ENCODE measurements around the gene ASAH2B. TPM values are rescaled to one million over a fixed set of nuclear protein-coding genes. Genes with fewer than 3 reads are reported as not detected.
"Not testable (repeated sequence)": the region's sequence is repeated elsewhere in the genome, so short reads cannot be mapped to it uniquely, and the experiment has no call there.

Gene ASAH2B
- total and polyA plus RNA-seq, 7 experiments from 2014 or later: 1.7 to 3.9 (median 2.3) TPM

DNA sequence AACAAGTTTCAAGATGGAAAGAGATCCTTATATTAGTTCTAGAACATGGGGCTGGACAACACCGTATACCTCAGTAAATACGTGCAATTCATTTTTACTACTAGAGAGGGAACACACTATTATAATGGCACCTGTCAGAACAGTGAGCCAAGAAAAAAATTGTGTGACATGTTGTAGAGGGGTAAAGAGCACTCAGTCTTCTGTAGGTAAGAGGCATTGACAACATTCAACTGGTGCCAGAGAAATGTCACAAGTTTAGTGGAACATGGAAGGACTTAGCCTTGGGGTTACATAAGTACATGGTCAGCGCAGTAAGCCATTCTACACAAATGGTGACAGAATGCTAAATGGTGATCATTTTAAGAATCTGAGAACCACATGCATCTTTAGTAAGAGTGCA lies 32.3 kb downstream of the ASAH2B start:
- H3K4me1 Mint-ChIP-seq; ATAC-seq; H3K27ac Mint-ChIP-seq; H3K9me3 Mint-ChIP-seq; H3K27me3 Mint-ChIP-seq; H3K36me3 Mint-ChIP-seq; H3K9me3 ChIP-seq (ENCODE audit: control insufficient read depth in 2 of 3, low read length in 3 of 3); H3K4me3 Mint-ChIP-seq; POLR2A ChIA-PET; DNase-seq; H3K27ac ChIP-seq (ENCODE audit: low read depth, low read length); H3K4me3 ChIP-seq (ENCODE audit: low read length); CTCF ChIA-PET; H3K27me3 ChIP-seq (ENCODE audit: control insufficient read depth in 2 of 2, insufficient read depth in 2 of 2, low read length in 2 of 2); H3K36me3 ChIP-seq (ENCODE audit: control insufficient read depth in 2 of 3, insufficient read depth in 3 of 3, low read length in 3 of 3); intact Hi-C loops (cut with micrococcal nuclease); H3K4me1 ChIP-seq (ENCODE audit: control insufficient read depth in 2 of 2, insufficient read depth in 2 of 2, low read length in 2 of 2): not testable (repeated sequence)

GRCh38 chr10:50774868-50775267 lies 35.1 kb downstream of the ASAH2B start:
- H3K4me1 ChIP-seq (ENCODE audit: control insufficient read depth in 2 of 2, insufficient read depth in 2 of 2, low read length in 2 of 2); H3K9me3 ChIP-seq (ENCODE audit: control insufficient read depth in 2 of 3, low read length in 3 of 3); intact Hi-C loops (cut with micrococcal nuclease); H3K36me3 Mint-ChIP-seq; H3K36me3 ChIP-seq (ENCODE audit: control insufficient read depth in 2 of 3, insufficient read depth in 3 of 3, low read length in 3 of 3); POLR2A ChIA-PET; H3K4me3 ChIP-seq (ENCODE audit: low read length); H3K9me3 Mint-ChIP-seq; CTCF ChIA-PET; H3K4me1 Mint-ChIP-seq; H3K27ac Mint-ChIP-seq; H3K27me3 Mint-ChIP-seq; H3K4me3 Mint-ChIP-seq; DNase-seq; ATAC-seq; H3K27ac ChIP-seq (ENCODE audit: low read depth, low read length); H3K27me3 ChIP-seq (ENCODE audit: control insufficient read depth in 2 of 2, insufficient read depth in 2 of 2, low read length in 2 of 2): not testable (repeated sequence)

DNA sequence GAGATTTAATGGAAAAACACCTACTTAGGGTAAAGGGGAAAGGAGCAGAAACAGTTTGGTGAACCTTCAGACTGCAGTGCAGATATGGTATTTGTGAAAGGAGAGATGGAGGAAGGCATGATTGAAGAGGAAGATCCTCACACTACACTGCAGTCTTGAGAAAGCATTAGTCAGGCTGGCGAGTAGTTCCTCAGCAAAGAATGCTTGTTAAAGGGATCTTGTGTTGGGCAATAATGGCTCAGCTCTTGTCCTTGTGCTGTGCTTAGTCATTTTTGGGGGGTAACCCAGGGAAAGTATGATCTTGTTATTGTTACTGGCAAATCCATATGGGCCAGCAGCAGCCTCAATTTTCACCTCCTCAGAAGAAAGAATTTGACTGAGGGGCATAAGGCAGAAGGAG lies 40.3 kb downstream of the ASAH2B start:
- H3K4me3 Mint-ChIP-seq, CTCF ChIA-PET: not testable (repeated sequence)

GRCh38 chr10:50782017-50782416 lies 42.3 kb downstream of the ASAH2B start:
- DNase-seq; H3K36me3 Mint-ChIP-seq; H3K36me3 ChIP-seq (ENCODE audit: control insufficient read depth in 2 of 3, insufficient read depth in 3 of 3, low read length in 3 of 3); H3K4me1 Mint-ChIP-seq; CTCF ChIA-PET; H3K4me1 ChIP-seq (ENCODE audit: control insufficient read depth in 2 of 2, insufficient read depth in 2 of 2, low read length in 2 of 2); H3K27ac ChIP-seq (ENCODE audit: low read depth, low read length); H3K27me3 ChIP-seq (ENCODE audit: control insufficient read depth in 2 of 2, insufficient read depth in 2 of 2, low read length in 2 of 2); H3K9me3 ChIP-seq (ENCODE audit: control insufficient read depth in 2 of 3, low read length in 3 of 3); H3K27ac Mint-ChIP-seq; POLR2A ChIA-PET; intact Hi-C loops (cut with micrococcal nuclease); H3K4me3 ChIP-seq (ENCODE audit: low read length); H3K4me3 Mint-ChIP-seq; ATAC-seq; H3K27me3 Mint-ChIP-seq: not testable (repeated sequence)
- peaks cover 0 to 11% (median 4%) of the 10 kb centered on the region in 11 donors for H3K9me3 Mint-ChIP-seq

More for the DNA sequence above, 40.3 kb downstream of the ASAH2B start:
- H3K36me3 ChIP-seq (ENCODE audit: control insufficient read depth in 2 of 3, insufficient read depth in 3 of 3, low read length in 3 of 3); H3K4me3 ChIP-seq (ENCODE audit: low read length); DNase-seq; POLR2A ChIA-PET; H3K36me3 Mint-ChIP-seq; intact Hi-C loops (cut with micrococcal nuclease); H3K9me3 Mint-ChIP-seq; H3K27ac Mint-ChIP-seq; H3K9me3 ChIP-seq (ENCODE audit: control insufficient read depth in 2 of 3, low read length in 3 of 3); ATAC-seq; H3K27me3 ChIP-seq (ENCODE audit: control insufficient read depth in 2 of 2, insufficient read depth in 2 of 2, low read length in 2 of 2); H3K27ac ChIP-seq (ENCODE audit: low read depth, low read length); H3K4me1 Mint-ChIP-seq; H3K4me1 ChIP-seq (ENCODE audit: control insufficient read depth in 2 of 2, insufficient read depth in 2 of 2, low read length in 2 of 2); H3K27me3 Mint-ChIP-seq: not testable (repeated sequence)

- CTCF ChIA-PET; H3K9me3 ChIP-seq (ENCODE audit: control insufficient read depth in 2 of 3, low read length in 3 of 3); H3K36me3 Mint-ChIP-seq; H3K4me1 Mint-ChIP-seq; H3K4me3 Mint-ChIP-seq; ATAC-seq; H3K27ac Mint-ChIP-seq; H3K36me3 ChIP-seq (ENCODE audit: control insufficient read depth in 2 of 3, insufficient read depth in 3 of 3, low read length in 3 of 3); H3K27me3 ChIP-seq (ENCODE audit: control insufficient read depth in 2 of 2, insufficient read depth in 2 of 2, low read length in 2 of 2); H3K27ac ChIP-seq (ENCODE audit: low read depth, low read length); DNase-seq; H3K4me3 ChIP-seq (ENCODE audit: low read length); H3K4me1 ChIP-seq (ENCODE audit: control insufficient read depth in 2 of 2, insufficient read depth in 2 of 2, low read length in 2 of 2); POLR2A ChIA-PET; intact Hi-C loops (cut with micrococcal nuclease): not testable (repeated sequence)
- Mint-ChIP-seq H3K27me3 (peaks cover 0 to 12% (median 7%) of the 10 kb centered on the region in 5 donors), H3K9me3 (peaks cover 0 to 15% (median 8%) of the 10 kb centered on the region in 11 donors)
Measured at GRCh38 chr10:50787962-50788361, 48.2 kb downstream of the ASAH2B start.

DNA sequence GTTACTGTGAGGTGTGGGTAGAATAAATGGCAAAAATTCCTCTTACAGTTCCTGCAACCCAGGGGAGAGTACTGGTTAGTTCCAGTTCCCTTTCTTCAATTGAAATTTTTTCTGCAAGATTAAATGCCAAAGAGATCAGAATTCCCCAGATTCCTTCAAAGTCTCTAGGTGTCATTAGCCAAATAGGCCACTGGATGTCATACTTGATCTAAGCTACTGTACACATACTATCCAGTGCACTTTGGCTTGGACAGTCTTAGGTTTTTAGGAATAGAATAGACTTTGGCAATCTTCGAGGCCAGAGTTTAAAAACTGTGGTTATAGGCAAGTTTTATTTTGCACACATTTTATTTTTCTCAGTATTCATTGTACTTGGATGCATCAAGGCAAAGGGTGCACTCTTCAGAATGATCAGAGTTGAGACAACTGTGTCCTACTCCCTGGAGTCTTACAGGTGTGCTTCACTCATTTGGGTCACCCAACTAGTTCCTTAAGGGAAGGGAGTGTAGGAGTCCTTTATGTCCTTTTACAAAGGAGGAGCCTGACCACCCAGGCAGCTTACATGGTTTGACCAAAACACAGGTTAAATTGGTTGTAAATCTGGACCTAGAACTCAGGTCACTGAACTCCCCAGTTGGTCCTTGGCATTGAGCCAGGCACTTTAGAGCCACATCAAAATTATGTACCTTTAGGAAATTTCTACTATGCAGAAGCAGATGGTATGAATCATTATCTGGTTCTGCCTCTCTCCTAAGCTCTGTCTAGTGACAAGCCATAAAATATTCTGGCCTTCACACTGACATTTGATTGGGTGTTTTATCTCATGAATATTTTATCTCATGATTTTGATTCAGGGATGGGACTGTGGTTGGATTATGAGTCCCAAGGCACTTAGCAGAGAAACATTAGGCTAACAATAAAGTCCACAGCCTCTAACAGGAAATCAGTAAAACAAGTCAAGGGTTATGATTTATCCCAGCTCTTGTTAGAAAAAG lies 49.5 kb downstream of the ASAH2B start:
- H3K4me1 ChIP-seq (ENCODE audit: control insufficient read depth in 2 of 2, insufficient read depth in 2 of 2, low read length in 2 of 2): no peaks in the 10 kb centered on the region
- Mint-ChIP-seq H3K9me3 (peaks cover 0 to 15% (median 8%) of the 10 kb centered on the region in 11 donors), H3K36me3 (peaks cover 0 to 6% (median 0%) of the 10 kb centered on the region in 5 donors), H3K27ac (no peak overlapping the region), H3K4me1 (peaks cover 0 to 9% (median 5%) of the 10 kb centered on the region in 7 donors), H3K27me3 (peaks cover 2 to 21% (median 7%) of the 10 kb centered on the region in 5 donors), H3K4me3 (no peak overlapping the region)
- H3K27ac ChIP-seq (ENCODE audit: low read depth, low read length): no peak overlapping the region
- intact Hi-C loops (cut with micrococcal nuclease): no loop called here
- ATAC-seq: no peak
- H3K4me3 ChIP-seq (ENCODE audit: low read length): no peak overlapping the region
- no peaks in the 10 kb centered on the region for H3K27me3 ChIP-seq (ENCODE audit: control insufficient read depth in 2 of 2, insufficient read depth in 2 of 2, low read length in 2 of 2)
- no peaks in the 10 kb centered on the region for H3K9me3 ChIP-seq (ENCODE audit: control insufficient read depth in 2 of 3, low read length in 3 of 3)
- ChIA-PET POLR2A (no interaction called here), CTCF (no interaction called here)
- DNase-seq: no peak
- no peaks in the 10 kb centered on the region for H3K36me3 ChIP-seq (ENCODE audit: control insufficient read depth in 2 of 3, insufficient read depth in 3 of 3, low read length in 3 of 3)

DNA sequence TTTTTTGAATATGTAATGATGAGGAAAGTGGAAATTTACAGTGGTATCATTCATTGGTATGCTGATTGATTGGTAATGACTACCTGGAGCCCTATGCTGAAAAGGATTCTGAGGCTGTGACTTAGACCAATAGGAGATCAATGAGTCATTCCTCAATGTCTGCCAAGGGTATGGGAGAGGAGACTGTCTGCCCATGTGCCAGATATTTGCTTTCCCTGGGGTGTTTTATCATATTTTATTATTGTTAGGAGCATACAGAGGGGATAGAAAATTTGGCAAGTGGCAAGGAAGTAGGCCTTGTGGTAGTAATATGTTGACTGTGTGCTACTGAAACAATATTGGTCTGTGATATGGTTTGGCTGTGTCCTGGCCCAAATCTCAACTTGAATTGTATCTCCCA lies 54.8 kb downstream of the ASAH2B start:
- no peak overlapping the region for H3K27ac Mint-ChIP-seq
- H3K36me3 Mint-ChIP-seq: no peaks in the 10 kb centered on the region
- H3K4me3 Mint-ChIP-seq: no peak overlapping the region
- no peaks in the 10 kb centered on the region for H3K4me1 Mint-ChIP-seq
- Histone ChIP-seq H3K9me3 (ENCODE audit: control insufficient read depth in 2 of 3, low read length in 3 of 3) (no peaks in the 10 kb centered on the region), H3K27ac (ENCODE audit: low read depth, low read length) (no peak overlapping the region), H3K4me1 (ENCODE audit: control insufficient read depth in 2 of 2, insufficient read depth in 2 of 2, low read length in 2 of 2) (no peaks in the 10 kb centered on the region), H3K36me3 (ENCODE audit: control insufficient read depth in 2 of 3, insufficient read depth in 3 of 3, low read length in 3 of 3) (no peaks in the 10 kb centered on the region), H3K27me3 (ENCODE audit: control insufficient read depth in 2 of 2, insufficient read depth in 2 of 2, low read length in 2 of 2) (no peaks in the 10 kb centered on the region), H3K4me3 (ENCODE audit: low read length) (no peak overlapping the region)
- H3K27me3 Mint-ChIP-seq: peaks cover 9 to 32% (median 21%) of the 10 kb centered on the region in 5 donors
- ATAC-seq (no peak), DNase-seq (no peak)
- no peaks in the 10 kb centered on the region for H3K9me3 Mint-ChIP-seq
- ChIA-PET CTCF (no interaction called here), POLR2A (no interaction called here)
- intact Hi-C loops (cut with micrococcal nuclease): no loop called here
